OCI-LY3 (cell line): ENCODE data around the gene NEK2.

Experiments
- H2AFZ ChIP-seq: fragments of 200-600, 300-600 bp; shearing (Covaris generic); 2 replicates; pipeline ENCODE4 v1.6.0; 2014; ENCODE audit warnings: antibody characterized with exemption, low read depth, low read length
- H3K27ac ChIP-seq: fragments of 200-600, 300-600 bp; sonication (generic); 2 replicates; pipeline ENCODE4 v1.5.1; 2014; ENCODE audit warnings: mild to moderate bottlenecking, low read length, moderate library complexity, mixed read lengths
- H3K27me3 ChIP-seq: fragments of 200-600, 300-600 bp; sonication (generic); 2 replicates; pipeline ENCODE4 v1.6.1; 2014; ENCODE audit warnings: low read depth, low read length, mixed read lengths
- H3K36me3 ChIP-seq: fragments of 200-600, 300-600 bp; sonication (generic); replicated peaks from 2 replicates; pipeline ENCODE3; 2014; ENCODE audit warnings: low read depth, low read length, mixed read lengths
- H3K4me1 ChIP-seq: fragments of 300-600, 200-600 bp; sonication (generic); 2 replicates; pipeline ENCODE4 v1.6.1; 2014; ENCODE audit warnings: low read length, mixed read lengths
- H3K4me2 ChIP-seq: fragments of 200-600, 300-600 bp; sonication (generic); 2 replicates; pipeline ENCODE4 v1.6.1; 2014; ENCODE audit warnings: low read length, mixed read lengths
- H3K4me3 ChIP-seq: fragments of 300-600, 200-600 bp; sonication (generic); 2 replicates; pipeline ENCODE4 v1.5.1; 2014; ENCODE audit warnings: antibody characterized with exemption, mild to moderate bottlenecking, low read length, moderate library complexity
- H3K79me2 ChIP-seq: fragments of 300-600, 200-600 bp; shearing (Covaris generic); 2 replicates; pipeline ENCODE4 v1.6.1; 2014; ENCODE audit warnings: mild to moderate bottlenecking, low read length, mixed read lengths
- H3K9ac ChIP-seq: fragments of 300-600, 200-600 bp; shearing (Covaris generic); 2 replicates; pipeline ENCODE4 v1.6.0; 2014; ENCODE audit warnings: mild to moderate bottlenecking, low read length, moderate library complexity
- H3K9me3 ChIP-seq: fragments of 200-600, 300-600 bp; shearing (Covaris generic); 2 replicates; pipeline ENCODE4 v1.6.1; 2014; ENCODE audit warnings: low read length, mixed read lengths; ENCODE audit not compliant: insufficient read depth
- H4K20me1 ChIP-seq: fragments of 200-600, 300-600 bp; sonication (generic); 2 replicates; pipeline ENCODE4 v1.6.1; 2016; ENCODE audit warnings: low read length, mixed read lengths; ENCODE audit not compliant: insufficient read depth
- EZH2phosphoT487 ChIP-seq: fragments of 200-600 bp; shearing (Covaris generic); IDR thresholded peaks from 2 replicates; pipeline ENCODE4 v1.6.1; 2018; ENCODE audit warnings: antibody characterized with exemption, mixed run types, low read depth
- TF ChIP-seq, protein P1 (sequence below): fragments of 200-600, 300-600 bp; sonication (generic); IDR thresholded peaks from 2 replicates; pipeline ENCODE4 v1.5.1; 2014; ENCODE audit warnings: antibody characterized with exemption, low read length, low read depth

NEK2 gene

DNA sequence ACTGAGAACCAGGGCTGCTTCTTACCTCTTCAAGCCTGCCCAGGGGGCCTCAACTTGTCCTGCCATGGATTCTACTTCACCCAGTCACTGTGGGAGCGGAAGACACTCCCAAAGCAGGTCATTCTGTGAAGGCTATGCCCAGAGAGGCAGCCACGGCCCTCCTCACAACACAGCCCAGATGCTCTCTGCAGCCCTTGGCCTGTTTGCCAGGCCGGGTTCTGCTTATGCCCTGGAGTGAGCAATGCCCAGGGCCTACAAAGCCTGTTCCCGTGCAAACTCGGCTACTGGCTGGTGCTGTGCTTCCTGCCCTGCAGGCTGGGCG, 62.7 kb downstream of the NEK2 start:
- H3K4me3 ChIP-seq: no peak overlapping the region
- no peak overlapping the region for H3K9ac ChIP-seq
- no peaks in the 10 kb centered on the region for H3K9me3 ChIP-seq
- H2AFZ ChIP-seq: no peak overlapping the region
- no peaks in the 10 kb centered on the region for H3K36me3 ChIP-seq
- H4K20me1 ChIP-seq: no peaks in the 10 kb centered on the region
- H3K4me2 ChIP-seq: no peak overlapping the region
- H3K79me2 ChIP-seq: no peaks in the 10 kb centered on the region
- no peak overlapping the region for H3K27ac ChIP-seq
- TF ChIP-seq EZH2phosphoT487: no peak
- TF ChIP-seq, protein P1, sequence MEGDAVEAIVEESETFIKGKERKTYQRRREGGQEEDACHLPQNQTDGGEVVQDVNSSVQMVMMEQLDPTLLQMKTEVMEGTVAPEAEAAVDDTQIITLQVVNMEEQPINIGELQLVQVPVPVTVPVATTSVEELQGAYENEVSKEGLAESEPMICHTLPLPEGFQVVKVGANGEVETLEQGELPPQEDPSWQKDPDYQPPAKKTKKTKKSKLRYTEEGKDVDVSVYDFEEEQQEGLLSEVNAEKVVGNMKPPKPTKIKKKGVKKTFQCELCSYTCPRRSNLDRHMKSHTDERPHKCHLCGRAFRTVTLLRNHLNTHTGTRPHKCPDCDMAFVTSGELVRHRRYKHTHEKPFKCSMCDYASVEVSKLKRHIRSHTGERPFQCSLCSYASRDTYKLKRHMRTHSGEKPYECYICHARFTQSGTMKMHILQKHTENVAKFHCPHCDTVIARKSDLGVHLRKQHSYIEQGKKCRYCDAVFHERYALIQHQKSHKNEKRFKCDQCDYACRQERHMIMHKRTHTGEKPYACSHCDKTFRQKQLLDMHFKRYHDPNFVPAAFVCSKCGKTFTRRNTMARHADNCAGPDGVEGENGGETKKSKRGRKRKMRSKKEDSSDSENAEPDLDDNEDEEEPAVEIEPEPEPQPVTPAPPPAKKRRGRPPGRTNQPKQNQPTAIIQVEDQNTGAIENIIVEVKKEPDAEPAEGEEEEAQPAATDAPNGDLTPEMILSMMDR: no peak
- no peaks in the 10 kb centered on the region for H3K4me1 ChIP-seq
- no peaks in the 10 kb centered on the region for H3K27me3 ChIP-seq
